Fibroblast of lung (primary cell): ENCODE results near the gene SH2D1B. TPM values are rescaled to one million over a fixed set of nuclear protein-coding genes. Genes with fewer than 3 reads are reported as not detected.

Experiments
- DNase-seq, 2 donors: peaks; one replicate each; pipeline versions ENCODE4 v3.0.0 to v3.0.0-alpha.2; 2010; ENCODE audit warnings: low read depth in 2 of 2
- H2AFZ ChIP-seq: 2 replicates; pipeline ENCODE4 v1.5.1; 2012; ENCODE audit warnings: low read length, control low read depth, inconsistent platforms
- H3K27ac ChIP-seq: 2 replicates; pipeline ENCODE4 v1.5.1; 2011; ENCODE audit warnings: low read length, control low read depth; ENCODE audit not compliant: insufficient read depth
- H3K27me3 ChIP-seq: 2 replicates; pipeline ENCODE4 v1.5.1; 2011; ENCODE audit warnings: mild to moderate bottlenecking, low read length; ENCODE audit not compliant: control insufficient read depth, insufficient read depth
- H3K36me3 ChIP-seq: 2 replicates; pipeline ENCODE4 v1.5.1; 2011; ENCODE audit warnings: low read length; ENCODE audit not compliant: control insufficient read depth, insufficient read depth
- H3K4me1 ChIP-seq: 2 replicates; pipeline ENCODE4 v1.5.1; 2011; ENCODE audit warnings: low read length; ENCODE audit not compliant: control insufficient read depth, insufficient read depth; ENCODE audit errors: extremely low read depth
- H3K4me2 ChIP-seq: 2 replicates; pipeline ENCODE4 v1.5.1; 2011; ENCODE audit warnings: low read length, control low read depth; ENCODE audit not compliant: insufficient read depth; ENCODE audit errors: extremely low read depth
- H3K4me3 ChIP-seq, 4 experiments: fragments of 200-600 bp in 1 of 4; sonication (generic) in 1 of 4; replicated peaks in 1 of 4; 2 replicates each; pipeline ENCODE4 v1.5.1; 2011 to 2016; ENCODE audit warnings: low read length in 4 of 4, low read depth in 3 of 4, mild to moderate bottlenecking in 3 of 4, control low read depth in 2 of 4, inconsistent platforms in 1 of 4, mixed read lengths in 1 of 4; ENCODE audit not compliant: insufficient read depth in 1 of 4; ENCODE audit errors: control extremely low read depth in 1 of 4
- H3K79me2 ChIP-seq: 2 replicates; pipeline ENCODE4 v1.5.1; 2012; ENCODE audit warnings: mild to moderate bottlenecking, low read length, inconsistent platforms; ENCODE audit not compliant: control insufficient read depth, insufficient read depth
- H3K9ac ChIP-seq: 2 replicates; pipeline ENCODE4 v1.5.1; 2011; ENCODE audit warnings: mild to moderate bottlenecking, low read length, control low read depth; ENCODE audit not compliant: insufficient read depth
- H3K9me3 ChIP-seq: 2 replicates; pipeline ENCODE4 v1.5.1; 2012; ENCODE audit warnings: low read depth, low read length; ENCODE audit not compliant: control insufficient read depth, insufficient read depth
- H4K20me1 ChIP-seq: 2 replicates; pipeline ENCODE4 v1.5.1; 2011; ENCODE audit warnings: low read length; ENCODE audit not compliant: control insufficient read depth, insufficient read depth; ENCODE audit errors: extremely low read depth
- CTCF ChIP-seq, 2 donors: IDR thresholded peaks in 1 of 2; conservative IDR thresholded peaks in 1 of 2; 1 replicate in 1 of 2; 2 replicates in 1 of 2; pipeline ENCODE4 v1.5.1; 2011 to 2012; ENCODE audit warnings: low read length in 2 of 2, control low read depth in 1 of 2, inconsistent platforms in 1 of 2, low read depth in 1 of 2, mild to moderate bottlenecking in 1 of 2
- EZH2 ChIP-seq: IDR thresholded peaks from 2 replicates; pipeline ENCODE4 v1.5.1; 2012; ENCODE audit warnings: low read length, control low read depth, mild to moderate bottlenecking; ENCODE audit errors: missing control alignments
- polyA plus RNA-seq, 2 donors: library from polyadenylated mRNA; depleted of rRNA in 1 of 2; stranded (reverse) in 1 of 2; unstranded in 1 of 2; fragments of >200 nt; gene quantifications; 2 replicates each; pipeline ENCODE4 v1.2.1, GENCODE V29; 2011 to 2012; ENCODE audit warnings: missing spikeins in 1 of 2
- total RNA-seq: library from RNA; depleted of rRNA; stranded (reverse); fragments of >200 nt; gene quantifications from 2 replicates; pipeline ENCODE4 v1.2.1, GENCODE V29; 2014

SH2D1B gene
- total and polyA plus RNA-seq, 2 donors (not counting 1 experiment from before 2014, with no cell fraction given), result not detected

DNA sequence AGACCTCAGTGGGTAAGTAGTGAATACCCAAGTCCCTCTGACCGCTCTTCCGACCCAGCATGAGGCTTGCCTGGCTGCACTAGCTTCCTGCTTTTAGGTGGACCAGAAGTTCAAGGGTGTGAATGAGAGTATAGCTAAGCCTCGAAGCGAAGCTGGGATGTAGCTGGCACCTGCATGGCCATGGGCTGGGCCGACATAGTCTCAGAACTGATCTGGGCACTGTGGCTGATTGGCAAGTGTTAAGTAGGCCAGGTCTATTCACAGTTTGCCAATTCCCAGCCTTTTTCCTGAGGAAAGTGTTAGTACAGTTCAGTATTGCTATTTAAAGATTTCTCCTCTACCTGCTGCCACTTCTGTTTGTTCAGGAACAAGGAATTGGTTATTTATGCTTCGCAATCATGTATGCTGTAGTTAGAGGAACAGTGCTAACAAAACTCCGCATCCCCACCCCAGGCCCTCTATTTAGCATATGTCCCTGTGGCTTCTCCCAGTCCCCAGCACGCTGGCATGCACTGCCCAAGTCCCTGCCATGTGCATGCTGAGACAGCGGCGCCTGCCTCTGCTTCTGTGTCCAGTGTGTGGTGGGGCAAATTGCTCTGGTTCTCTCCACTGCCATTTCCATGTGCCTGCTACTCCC, 51.6 kb downstream of the SH2D1B start:
- no peak for TF ChIP-seq EZH2
- TF ChIP-seq CTCF (conservative IDR thresholded peaks at IDR 0.05 in 1 of 2, IDR thresholded peaks at IDR 0.05 in 1 of 2; ENCODE audit: low read depth in 1 of 2, low read length in 2 of 2), result no peak
- no peak overlapping the region for H3K4me3 ChIP-seq

GRCh38 chr1:162359523-162360236, 52.3 kb downstream of the SH2D1B start:
- no peaks in the 10 kb centered on the region for H3K79me2 ChIP-seq
- H3K4me1 ChIP-seq, result no peaks in the 10 kb centered on the region
- no peaks in the 10 kb centered on the region for H3K36me3 ChIP-seq
- DNase-seq, result no peak
- no peak overlapping the region for H3K27ac ChIP-seq
- TF ChIP-seq EZH2, result no peak
- no peak for TF ChIP-seq CTCF (conservative IDR thresholded peaks at IDR 0.05 in 1 of 2, IDR thresholded peaks at IDR 0.05 in 1 of 2; ENCODE audit: low read depth in 1 of 2, low read length in 2 of 2)
- no peaks in the 10 kb centered on the region for H3K27me3 ChIP-seq
- no peak overlapping the region for H3K4me3 ChIP-seq
- no peaks in the 10 kb centered on the region for H4K20me1 ChIP-seq
- no peak overlapping the region for H2AFZ ChIP-seq
- no peak overlapping the region for H3K4me2 ChIP-seq
- H3K9ac ChIP-seq, result no peak overlapping the region
- no peaks in the 10 kb centered on the region for H3K9me3 ChIP-seq

More for the DNA sequence above, 51.6 kb downstream of the SH2D1B start:
- H3K27me3 ChIP-seq, result no peaks in the 10 kb centered on the region
- H2AFZ ChIP-seq, result no peak overlapping the region
- DNase-seq, result no peak
- H3K4me1 ChIP-seq, result no peaks in the 10 kb centered on the region
- no peaks in the 10 kb centered on the region for H3K36me3 ChIP-seq
- H3K9me3 ChIP-seq, result no peaks in the 10 kb centered on the region
- no peak overlapping the region for H3K9ac ChIP-seq
- H4K20me1 ChIP-seq, result no peaks in the 10 kb centered on the region
- no peak overlapping the region for H3K4me2 ChIP-seq
- H3K27ac ChIP-seq, result no peak overlapping the region
- no peaks in the 10 kb centered on the region for H3K79me2 ChIP-seq

DNA sequence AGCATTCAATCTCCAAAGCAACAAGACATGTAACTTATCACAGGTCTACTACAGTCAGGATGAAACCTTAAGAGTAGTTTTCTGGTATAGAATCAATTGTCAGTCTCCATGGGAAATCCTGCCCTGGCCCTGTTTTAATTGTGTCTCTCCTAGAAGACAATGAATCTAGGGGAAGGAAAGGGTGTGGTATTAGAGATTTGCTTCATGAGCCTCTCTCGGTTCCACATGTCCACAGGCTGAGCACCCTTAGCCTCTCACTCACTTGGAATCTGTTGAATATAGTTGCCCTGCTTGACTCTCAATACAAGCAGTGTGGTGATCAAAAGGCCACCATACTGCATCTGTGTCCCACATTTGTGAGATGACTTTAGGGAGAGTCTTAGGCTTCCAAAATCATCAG, 53.0 kb downstream of the SH2D1B start:
- H3K9ac ChIP-seq, result no peak overlapping the region
- TF ChIP-seq CTCF (conservative IDR thresholded peaks at IDR 0.05 in 1 of 2, IDR thresholded peaks at IDR 0.05 in 1 of 2; ENCODE audit: low read depth in 1 of 2, low read length in 2 of 2) (no peak), EZH2 (no peak)
- no peaks in the 10 kb centered on the region for H3K9me3 ChIP-seq
- H3K4me2 ChIP-seq, result no peak overlapping the region
- H3K4me3 ChIP-seq, result no peak overlapping the region
- H3K79me2 ChIP-seq, result no peaks in the 10 kb centered on the region
- no peak overlapping the region for H3K27ac ChIP-seq
- no peaks in the 10 kb centered on the region for H3K4me1 ChIP-seq
- no peaks in the 10 kb centered on the region for H3K36me3 ChIP-seq
- no peak for DNase-seq
- no peaks in the 10 kb centered on the region for H4K20me1 ChIP-seq
- H2AFZ ChIP-seq, result no peak overlapping the region
- no peaks in the 10 kb centered on the region for H3K27me3 ChIP-seq
